HG03342 (cell line): Measurements from ENCODE around the gene DSCAML1.

Source experiments
- ATAC-seq: cut with Tn5 transposase; IDR thresholded peaks from one replicate; pipeline ENCODE4 v1.9.1; 2021; ENCODE audit warnings: mild to moderate bottlenecking, moderate library complexity; ENCODE audit not compliant: unreplicated experiment

The DSCAML1 gene

DNA sequence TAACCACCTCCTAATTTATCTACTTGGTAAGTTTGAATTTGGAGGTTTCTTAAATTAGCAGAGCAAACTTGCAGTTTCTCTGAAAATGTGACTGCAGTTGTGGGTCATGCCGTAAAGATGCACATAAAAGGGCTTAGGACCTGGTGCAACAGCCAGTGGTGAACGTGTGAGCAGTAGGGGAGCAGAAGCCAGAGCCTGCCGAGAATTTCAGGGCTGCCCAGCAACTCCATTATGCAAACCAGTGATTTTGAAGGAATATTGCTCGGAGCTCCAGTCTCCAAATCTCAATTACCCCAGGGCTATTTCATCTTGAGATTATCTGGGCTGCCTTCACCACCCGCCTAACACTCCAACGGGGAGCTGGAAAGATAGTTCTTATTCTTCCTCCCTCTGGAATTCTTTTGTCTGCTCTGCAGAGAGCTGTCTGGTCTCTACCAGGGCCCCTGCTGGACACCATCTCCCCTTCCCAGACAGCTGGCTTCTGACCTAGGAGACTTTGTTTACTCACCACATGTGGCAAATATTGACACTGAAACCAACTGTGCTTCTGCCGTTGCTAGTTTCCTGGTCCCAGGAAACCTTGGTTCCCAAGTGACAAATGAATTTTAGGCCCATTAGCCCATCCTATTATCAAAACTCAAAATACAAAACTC, 93.9 kb downstream of the DSCAML1 start:
- ATAC-seq = no peak

- ATAC-seq = no peak
Observed at GRCh38 chr11:117701781-117702180, 95.2 kb downstream of the DSCAML1 start.

- no peak for ATAC-seq
Observed at GRCh38 chr11:117700551-117700950, 96.5 kb downstream of the DSCAML1 start.

GRCh38 chr11:117697319-117697718, 99.7 kb downstream of the DSCAML1 start:
- ATAC-seq = no peak

- no peak for ATAC-seq
Observed at GRCh38 chr11:117696540-117696939, 100.5 kb downstream of the DSCAML1 start.

DNA sequence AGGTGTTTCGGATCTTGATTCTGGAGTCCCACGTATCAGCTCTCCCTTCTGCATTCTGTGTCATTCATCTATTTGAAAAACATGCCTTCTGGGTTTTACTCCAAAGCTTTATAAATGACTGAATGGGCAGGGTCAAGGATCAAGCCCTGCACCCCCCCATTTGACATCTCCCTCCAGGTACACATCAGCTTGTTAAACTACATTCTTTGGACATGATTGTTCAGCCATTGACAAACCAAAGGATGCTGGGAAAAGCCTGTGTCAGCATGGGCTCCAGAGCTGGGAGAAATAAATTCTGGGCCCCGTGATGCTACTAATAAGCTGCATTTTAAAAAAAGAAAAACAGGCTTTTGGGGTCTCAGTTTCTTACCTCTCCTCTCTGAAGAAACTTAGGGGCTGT, 103.7 kb downstream of the DSCAML1 start:
- ATAC-seq = no peak

GRCh38 chr11:117691516-117691915, 105.5 kb downstream of the DSCAML1 start:
- ATAC-seq = no peak

GRCh38 chr11:117691218-117691514, 105.8 kb downstream of the DSCAML1 start:
- no peak for ATAC-seq

GRCh38 chr11:117690484-117691217, 106.4 kb downstream of the DSCAML1 start:
- ATAC-seq = no peak

- no peak for ATAC-seq
Observed at GRCh38 chr11:117688255-117688797, 108.7 kb downstream of the DSCAML1 start.

DNA sequence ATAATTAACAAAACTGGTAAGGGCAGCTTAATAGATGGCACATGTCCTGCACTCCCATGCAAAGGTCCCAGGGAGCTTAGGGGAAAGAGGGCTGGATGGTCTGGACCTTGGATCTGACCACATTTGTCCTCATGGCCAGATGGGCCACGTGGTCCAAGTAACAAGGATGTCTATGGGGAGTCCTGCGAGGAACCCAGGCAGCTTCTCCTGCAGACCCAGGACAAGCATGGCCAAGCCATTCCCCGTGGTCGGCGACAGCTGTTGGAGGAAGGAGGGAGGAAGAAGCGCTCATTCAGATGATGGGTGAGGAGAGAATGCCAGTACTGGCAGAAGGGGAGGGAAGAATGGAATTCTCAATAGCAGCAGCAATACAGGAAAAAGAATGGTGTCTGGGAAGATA, 109.2 kb downstream of the DSCAML1 start:
- no peak for ATAC-seq

GRCh38 chr11:117686711-117687110, 110.3 kb downstream of the DSCAML1 start:
- no peak for ATAC-seq

DNA sequence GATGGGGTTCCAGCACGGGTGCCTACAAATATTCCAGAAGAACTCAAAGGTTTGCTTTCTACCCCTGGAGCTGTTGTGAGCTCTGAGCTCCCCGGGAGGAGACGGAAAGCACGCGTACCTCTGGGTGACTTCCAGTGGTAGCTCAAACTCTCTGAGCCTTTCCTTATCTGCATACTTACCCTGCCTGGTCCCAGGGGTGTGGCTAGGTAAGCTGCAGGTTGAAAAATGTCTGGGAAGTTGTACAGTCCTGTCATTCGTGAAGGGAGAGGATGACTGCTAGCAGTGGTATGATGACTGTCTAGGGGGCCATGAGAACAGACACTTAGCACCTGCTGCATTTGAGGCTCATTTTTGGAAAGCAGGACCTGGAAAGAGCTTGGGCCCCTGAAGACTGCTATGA, 111.5 kb downstream of the DSCAML1 start:
- ATAC-seq = no peak

DNA sequence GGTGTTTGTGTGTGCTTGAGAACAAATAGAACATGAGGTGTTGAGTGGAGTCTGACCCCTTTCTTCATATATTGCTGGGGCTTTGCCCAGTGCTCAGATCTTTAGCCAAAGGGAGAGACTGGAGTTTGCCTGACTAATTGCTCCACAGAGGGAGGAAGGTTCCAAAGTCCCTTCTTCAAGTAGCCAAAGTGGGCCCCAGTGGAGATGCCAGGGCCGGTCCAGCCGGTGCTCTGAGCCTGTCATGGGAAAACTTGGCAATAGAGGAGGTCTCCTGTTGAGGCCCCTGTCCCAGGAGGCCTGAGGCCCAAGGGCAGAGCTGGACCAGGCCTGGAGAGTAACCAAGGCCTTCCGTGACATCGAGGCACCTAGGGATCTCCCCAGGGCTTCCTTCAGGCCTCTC, 112.3 kb downstream of the DSCAML1 start:
- ATAC-seq = no peak

DNA sequence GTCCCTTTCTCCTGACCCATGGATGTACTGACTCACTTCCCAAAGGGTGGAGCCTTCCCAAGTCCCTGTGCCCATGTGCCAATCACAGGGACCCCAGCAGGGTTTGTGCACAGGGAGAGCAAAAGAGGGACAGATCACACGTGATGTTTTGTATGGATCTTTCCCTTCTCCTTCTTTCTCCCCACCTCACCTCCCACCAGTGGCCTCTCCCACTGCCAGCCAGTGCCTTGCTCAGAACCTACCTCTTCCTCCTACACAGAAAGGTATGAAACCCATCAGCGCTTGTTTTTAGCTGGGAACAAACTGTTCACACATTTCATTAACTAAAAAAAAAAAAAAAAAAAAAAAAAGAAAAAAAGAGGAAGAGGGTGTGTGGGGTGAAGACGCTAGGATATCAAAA, 112.9 kb downstream of the DSCAML1 start:
- ATAC-seq = no peak

DNA sequence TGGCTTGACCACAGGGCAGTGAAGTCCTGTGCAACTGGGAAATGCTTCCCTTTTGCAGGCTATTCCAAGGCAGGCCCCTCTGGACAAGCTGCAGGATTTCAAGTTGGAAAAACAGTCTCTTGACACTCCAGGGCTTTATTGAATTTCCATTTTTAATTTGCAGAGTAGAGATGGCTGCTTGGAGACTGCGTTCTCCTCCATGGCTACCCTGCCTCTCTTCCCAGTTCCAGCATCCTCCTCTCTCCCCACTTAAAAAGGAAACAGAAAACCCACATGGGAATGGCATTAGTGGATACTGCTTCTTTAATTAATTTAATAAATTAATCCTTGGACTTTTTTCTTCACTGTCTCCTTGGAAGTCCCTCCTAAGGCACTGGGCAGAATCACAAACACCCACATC, 115.6 kb downstream of the DSCAML1 start:
- ATAC-seq = no peak

DNA sequence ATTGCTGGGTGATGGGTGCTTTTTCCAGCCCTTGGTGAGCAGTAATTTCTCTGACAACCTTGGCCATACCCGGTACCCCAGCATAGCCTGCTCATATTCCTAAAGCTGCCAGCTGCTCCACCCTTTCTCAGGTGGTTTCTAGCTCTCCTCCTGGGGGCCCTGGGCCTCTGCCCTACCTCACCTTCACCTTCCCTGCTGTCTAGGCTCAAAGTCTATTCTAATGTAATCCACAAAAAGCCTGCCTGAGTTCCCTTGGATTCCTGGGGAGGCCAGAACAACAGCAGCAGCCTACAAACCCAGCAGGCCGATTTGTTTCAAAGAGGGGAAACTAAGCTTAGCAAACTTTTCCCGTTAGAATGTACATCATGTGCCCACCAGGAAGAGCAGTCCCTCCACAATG, 117.6 kb downstream of the DSCAML1 start:
- no peak for ATAC-seq

- ATAC-seq = no peak
Observed at GRCh38 chr11:117678658-117679406, 118.2 kb downstream of the DSCAML1 start.

DNA sequence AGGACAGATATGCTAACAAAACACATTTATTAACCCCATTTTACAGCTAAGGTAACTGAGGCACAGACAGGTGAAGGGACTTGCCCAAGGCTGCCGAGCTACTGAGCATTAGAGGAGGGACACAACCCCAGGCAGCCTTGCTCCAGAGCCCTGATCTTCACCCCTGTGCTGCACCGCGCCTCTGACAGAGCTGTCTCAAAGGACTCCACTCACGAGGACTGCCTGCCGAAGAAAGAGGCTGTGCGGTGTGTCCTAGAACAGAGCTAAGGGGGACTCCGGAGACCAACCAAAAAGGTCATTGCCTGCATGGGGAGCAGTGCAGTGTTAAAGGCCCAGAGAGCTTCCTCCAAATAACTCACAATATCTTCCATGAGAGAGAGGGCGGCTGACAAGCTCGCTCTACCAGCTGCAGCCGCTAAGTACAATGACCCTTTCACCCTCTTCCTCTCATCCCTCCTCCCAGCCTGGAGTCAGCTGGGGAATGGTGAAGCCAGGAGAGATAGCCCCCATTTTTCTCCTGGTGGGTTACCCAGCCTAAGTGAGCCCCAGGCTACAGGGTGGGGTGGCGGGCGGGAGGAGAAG, 119.2 kb downstream of the DSCAML1 start:
- ATAC-seq = no peak

DNA sequence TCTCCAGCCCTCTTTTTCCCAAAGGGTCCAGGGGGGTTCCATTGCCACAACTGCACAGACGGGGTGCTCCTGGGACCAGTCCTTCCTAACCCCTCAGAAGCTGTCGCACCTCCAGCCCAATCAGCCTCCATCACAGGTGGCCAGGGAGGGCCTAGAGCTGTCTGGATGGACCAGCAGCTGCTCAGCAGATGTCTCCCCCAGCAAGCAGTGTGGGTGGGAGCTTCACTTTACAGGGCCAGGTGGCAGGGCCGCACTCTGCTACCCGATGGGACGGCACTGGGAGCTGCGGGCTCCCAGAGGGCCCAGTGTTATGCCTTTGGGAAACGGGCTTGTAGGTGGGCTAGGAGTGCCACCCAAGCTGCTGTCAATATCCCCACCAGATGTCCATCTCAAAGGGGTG, 120.5 kb downstream of the DSCAML1 start:
- no peak for ATAC-seq

GRCh38 chr11:117673602-117674001, 123.4 kb downstream of the DSCAML1 start:
- ATAC-seq = no peak

GRCh38 chr11:117671370-117671769, 125.6 kb downstream of the DSCAML1 start:
- ATAC-seq = no peak
